CD4-positive, alpha-beta T cell treated with Interleukin-4 for 1 hour (primary cell): ENCODE data around the gene GUCY2C.

ENCODE experiments used
- DNase-seq, 2 donors: peaks; one replicate each; pipeline ENCODE4 v3.0.0-alpha.2; 2020 to 2022

The GUCY2C gene

GRCh38 chr12:14619741-14620501 lies 76.5 kb downstream of the GUCY2C start:
- no peak for DNase-seq

GRCh38 chr12:14618983-14619382 lies 77.4 kb downstream of the GUCY2C start:
- DNase-seq = peak in 1 of 2 donors; percentile 29

- peak in 1 of 2 donors; percentile 40 for DNase-seq
Observed at GRCh38 chr12:14614704-14615121, 81.7 kb downstream of the GUCY2C start.

- DNase-seq = peak in 1 of 2 donors; percentile 53
Observed at GRCh38 chr12:14613718-14614117, 82.7 kb downstream of the GUCY2C start.

GRCh38 chr12:14612898-14613445 lies 83.4 kb downstream of the GUCY2C start:
- no peak for DNase-seq

GRCh38 chr12:14612250-14612649 lies 84.1 kb downstream of the GUCY2C start:
- no peak for DNase-seq

GRCh38 chr12:14611640-14612203 lies 84.7 kb downstream of the GUCY2C start:
- DNase-seq = no peak

- DNase-seq = no peak
Observed at GRCh38 chr12:14607568-14607967, 88.8 kb downstream of the GUCY2C start.

GRCh38 chr12:14605401-14605989 lies 90.9 kb downstream of the GUCY2C start:
- no peak for DNase-seq

- no peak for DNase-seq
Observed at GRCh38 chr12:14601692-14602478, 94.5 kb downstream of the GUCY2C start.

- DNase-seq = no peak
Observed at GRCh38 chr12:14597480-14597879, 98.9 kb downstream of the GUCY2C start.

GRCh38 chr12:14591719-14592118 lies 104.7 kb downstream of the GUCY2C start:
- no peak for DNase-seq

- DNase-seq = no peak
Observed at GRCh38 chr12:14589169-14590004, 107.0 kb downstream of the GUCY2C start.

- no peak for DNase-seq
Observed at GRCh38 chr12:14588571-14588970, 107.8 kb downstream of the GUCY2C start.

- no peak for DNase-seq
Observed at GRCh38 chr12:14578646-14579045, 117.8 kb downstream of the GUCY2C start.

GRCh38 chr12:14577344-14577743 lies 119.1 kb downstream of the GUCY2C start:
- DNase-seq = peak in 1 of 2 donors; percentile 39

GRCh38 chr12:14576896-14577295 lies 119.5 kb downstream of the GUCY2C start:
- no peak for DNase-seq

- DNase-seq = no peak
Observed at GRCh38 chr12:14575585-14575984, 120.8 kb downstream of the GUCY2C start.

- DNase-seq = no peak
Observed at GRCh38 chr12:14573118-14573517, 123.3 kb downstream of the GUCY2C start.

- DNase-seq = no peak
Observed at GRCh38 chr12:14572401-14572800, 124.0 kb downstream of the GUCY2C start.

- DNase-seq = no peak
Observed at GRCh38 chr12:14571779-14572178, 124.6 kb downstream of the GUCY2C start.

- no peak for DNase-seq
Observed at GRCh38 chr12:14570231-14570630, 126.2 kb downstream of the GUCY2C start.
